Fibroblast of villous mesenchyme (primary cell): ENCODE data around the gene METTL16. TPM values are rescaled to one million over a fixed set of nuclear protein-coding genes. Genes with fewer than 3 reads are reported as not detected.

ENCODE experiments used
- DNase-seq: peaks from one replicate; pipeline ENCODE4 v3.0.0-alpha.2; 2010; ENCODE audit warnings: low read depth
- H3K4me3 ChIP-seq: 2 replicates; pipeline ENCODE4 v1.5.1; 2011; ENCODE audit warnings: low read depth, mild to moderate bottlenecking, low read length
- total RNA-seq: library from RNA; depleted of rRNA; stranded (reverse); fragments of >200 nt; gene quantifications from 2 replicates; pipeline ENCODE4 v1.2.3, GENCODE V29; 2012
- TF ChIP-seq, protein P1 (sequence below): IDR thresholded peaks from 2 replicates; pipeline ENCODE4 v1.5.1; 2012; ENCODE audit warnings: low read depth, mild to moderate bottlenecking, low read length; ENCODE audit not compliant: insufficient read depth

METTL16 gene
- total RNA-seq, 1 donor, result 16.8 TPM

DNA sequence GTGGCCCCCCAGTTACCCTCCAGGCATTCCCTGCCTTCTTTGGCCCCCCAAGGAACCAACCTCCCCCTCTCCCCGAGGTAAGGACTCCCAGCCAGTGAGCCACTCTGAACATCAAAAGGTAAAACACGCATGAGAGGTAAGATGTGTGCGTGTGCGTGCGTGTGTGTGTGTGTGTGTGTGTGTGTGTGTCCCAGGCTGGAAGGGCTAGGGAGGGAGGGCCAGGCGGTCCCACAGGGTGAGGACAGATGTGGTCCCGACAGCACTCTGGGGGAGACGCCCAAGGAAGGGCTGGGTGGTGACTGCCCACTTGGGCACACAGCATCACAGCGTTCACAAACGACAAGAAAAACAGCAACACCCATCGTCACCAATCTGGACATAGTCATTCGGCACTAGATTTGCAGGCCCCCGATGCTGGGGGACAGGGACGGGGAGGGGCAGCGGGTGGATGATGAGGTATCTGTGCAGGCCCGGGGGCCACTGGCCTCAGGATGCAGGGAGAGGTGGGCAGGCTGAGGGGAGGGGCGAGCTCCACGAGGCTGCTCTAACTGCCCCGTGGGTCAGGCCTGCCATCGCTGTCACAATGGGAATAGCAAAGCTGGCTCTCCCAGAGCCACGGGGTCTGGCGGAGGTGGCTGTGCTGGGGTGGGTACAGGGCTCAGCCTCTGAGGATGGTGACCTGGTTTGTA, 127.1 kb downstream of the METTL16 start:
- TF ChIP-seq, protein P1, sequence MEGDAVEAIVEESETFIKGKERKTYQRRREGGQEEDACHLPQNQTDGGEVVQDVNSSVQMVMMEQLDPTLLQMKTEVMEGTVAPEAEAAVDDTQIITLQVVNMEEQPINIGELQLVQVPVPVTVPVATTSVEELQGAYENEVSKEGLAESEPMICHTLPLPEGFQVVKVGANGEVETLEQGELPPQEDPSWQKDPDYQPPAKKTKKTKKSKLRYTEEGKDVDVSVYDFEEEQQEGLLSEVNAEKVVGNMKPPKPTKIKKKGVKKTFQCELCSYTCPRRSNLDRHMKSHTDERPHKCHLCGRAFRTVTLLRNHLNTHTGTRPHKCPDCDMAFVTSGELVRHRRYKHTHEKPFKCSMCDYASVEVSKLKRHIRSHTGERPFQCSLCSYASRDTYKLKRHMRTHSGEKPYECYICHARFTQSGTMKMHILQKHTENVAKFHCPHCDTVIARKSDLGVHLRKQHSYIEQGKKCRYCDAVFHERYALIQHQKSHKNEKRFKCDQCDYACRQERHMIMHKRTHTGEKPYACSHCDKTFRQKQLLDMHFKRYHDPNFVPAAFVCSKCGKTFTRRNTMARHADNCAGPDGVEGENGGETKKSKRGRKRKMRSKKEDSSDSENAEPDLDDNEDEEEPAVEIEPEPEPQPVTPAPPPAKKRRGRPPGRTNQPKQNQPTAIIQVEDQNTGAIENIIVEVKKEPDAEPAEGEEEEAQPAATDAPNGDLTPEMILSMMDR, result no peak
- H3K4me3 ChIP-seq, result no peak overlapping the region
- DNase-seq, result no peak

DNA sequence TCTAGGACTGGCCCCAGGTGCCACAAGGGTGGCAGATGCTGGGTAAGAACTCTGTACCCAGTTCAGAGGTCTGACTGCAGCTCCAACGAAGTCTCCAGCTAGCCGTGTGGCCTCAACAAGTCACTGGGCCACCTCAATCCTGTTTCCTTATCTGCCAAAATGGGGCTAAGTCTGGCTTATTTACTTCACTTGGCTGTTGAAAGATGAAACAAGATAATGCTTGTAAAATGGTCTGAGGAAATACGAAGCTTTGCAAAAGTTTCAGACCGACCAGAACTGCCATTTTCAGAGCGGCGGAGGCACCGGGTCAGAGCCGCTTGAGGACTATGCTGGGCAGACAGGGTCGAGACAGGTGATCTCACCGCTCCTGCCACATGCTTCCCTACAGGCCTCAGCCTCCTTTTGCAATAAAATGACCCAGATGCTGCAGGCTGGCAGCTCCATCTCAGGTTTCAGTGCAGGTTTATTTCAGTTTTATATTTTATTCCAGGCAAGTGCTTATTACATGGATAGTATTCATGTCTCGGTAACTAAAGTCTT, 128.0 kb downstream of the METTL16 start:
- TF ChIP-seq, protein P1, result no peak
- DNase-seq, result peak; percentile 61
- no peak overlapping the region for H3K4me3 ChIP-seq

DNA sequence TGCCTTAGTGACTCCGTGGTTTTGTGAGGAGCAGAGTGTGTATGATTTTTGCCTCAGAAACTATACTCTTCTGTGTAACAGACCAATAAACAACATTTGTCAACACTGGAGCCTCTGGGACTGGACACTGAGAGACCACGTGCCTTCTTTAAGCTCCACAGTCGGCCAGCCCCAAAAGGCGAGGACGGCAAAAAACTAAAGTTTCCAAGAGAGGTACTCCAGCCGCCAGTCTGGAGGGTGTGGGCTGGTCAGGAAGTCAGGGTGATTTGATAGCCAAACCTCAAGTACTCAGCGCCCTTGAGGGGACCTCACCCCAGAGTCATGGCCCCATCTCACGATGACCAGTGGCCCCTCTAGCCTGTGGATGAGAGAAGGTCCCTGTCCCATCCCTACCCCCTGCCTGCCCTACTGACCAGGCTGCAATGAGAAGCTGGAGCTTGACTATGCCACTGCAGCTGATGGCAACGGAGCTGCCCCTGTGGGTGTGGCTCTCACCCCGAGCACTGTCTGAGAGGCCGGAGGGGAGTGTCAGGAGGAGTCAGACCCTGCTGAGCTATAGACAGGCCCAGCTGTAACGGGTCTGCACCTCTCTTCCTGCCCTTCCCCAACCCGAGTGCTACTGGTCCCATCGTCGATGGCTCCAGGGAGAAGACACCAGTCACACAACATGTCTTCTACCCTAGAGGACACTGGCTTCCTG, 130.6 kb downstream of the METTL16 start:
- no peak for DNase-seq

DNA sequence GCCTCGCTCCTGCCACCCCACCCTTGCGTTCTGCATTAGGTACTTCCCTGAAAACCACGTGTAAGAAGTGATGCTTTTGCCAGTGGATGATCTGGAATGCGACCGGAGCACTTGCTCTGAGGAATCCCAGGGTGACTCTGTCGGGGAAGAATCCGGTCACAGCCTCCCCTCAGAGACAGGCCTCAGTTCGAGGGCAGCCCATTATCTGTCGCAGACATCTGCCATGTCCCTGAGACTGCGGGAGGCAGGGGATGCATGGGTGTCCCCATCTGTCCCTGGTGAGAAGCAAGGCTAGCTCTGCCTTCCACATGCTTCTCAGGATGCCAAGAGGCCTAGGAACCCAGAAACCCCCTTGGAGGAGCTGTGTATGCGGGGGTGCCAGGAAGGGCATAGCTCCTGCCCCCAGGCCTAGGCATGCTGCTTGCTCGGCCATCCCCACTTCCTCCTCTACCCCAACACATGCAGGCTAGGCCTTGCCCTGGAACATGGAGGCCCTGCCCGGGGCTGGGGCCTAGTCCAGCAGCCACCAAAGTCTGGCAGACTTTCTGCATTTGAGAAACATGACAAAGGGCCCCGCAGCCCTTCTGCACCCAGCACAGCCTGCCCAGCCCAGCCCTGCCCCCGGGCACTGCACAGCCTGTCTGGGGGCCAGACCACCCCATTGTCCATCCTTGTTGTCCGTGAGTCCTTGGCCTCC, 131.3 kb downstream of the METTL16 start:
- no peak for DNase-seq
- TF ChIP-seq, protein P1, result no peak
- H3K4me3 ChIP-seq, result no peak overlapping the region

More for the DNA sequence above, 130.6 kb downstream of the METTL16 start:
- H3K4me3 ChIP-seq, result no peak overlapping the region
- TF ChIP-seq, protein P1, result no peak

DNA sequence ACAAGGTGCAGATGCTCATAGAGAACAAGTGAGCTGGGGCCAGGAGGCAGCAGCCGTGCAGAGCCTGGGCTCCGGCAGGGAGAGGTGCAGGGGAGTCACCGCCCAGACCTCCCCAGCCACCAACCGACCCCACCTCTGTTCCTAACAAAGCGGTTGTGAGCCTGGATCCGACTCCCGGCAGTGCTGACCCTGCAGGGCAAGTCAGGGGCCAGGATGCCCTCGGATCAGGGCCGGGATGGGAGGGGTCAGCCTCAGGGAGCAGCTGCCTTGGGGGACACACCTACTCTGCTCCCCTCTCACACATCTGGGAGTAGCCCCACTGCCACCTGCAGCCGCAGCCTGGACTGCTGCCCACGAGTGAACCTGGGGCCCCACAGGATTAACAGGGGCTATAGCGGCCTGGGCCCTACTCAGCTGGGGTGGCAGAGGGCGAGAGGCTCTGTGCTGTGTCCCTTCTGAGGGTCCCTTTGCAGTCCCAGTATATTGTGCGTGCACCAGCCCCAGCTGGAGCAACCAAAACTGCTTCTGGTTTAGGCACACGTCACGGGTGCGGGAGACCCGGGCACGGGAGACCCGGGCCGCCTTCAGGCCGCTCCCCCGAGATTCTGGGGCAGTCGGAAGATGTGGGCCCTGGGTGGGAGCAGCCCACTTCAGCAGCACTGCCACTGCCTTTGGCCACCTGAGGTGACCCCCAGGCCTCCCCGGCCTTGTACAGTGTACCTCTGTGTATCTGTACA, 132.0 kb downstream of the METTL16 start:
- no peak overlapping the region for H3K4me3 ChIP-seq
- TF ChIP-seq, protein P1, result no peak
- DNase-seq, result no peak

DNA sequence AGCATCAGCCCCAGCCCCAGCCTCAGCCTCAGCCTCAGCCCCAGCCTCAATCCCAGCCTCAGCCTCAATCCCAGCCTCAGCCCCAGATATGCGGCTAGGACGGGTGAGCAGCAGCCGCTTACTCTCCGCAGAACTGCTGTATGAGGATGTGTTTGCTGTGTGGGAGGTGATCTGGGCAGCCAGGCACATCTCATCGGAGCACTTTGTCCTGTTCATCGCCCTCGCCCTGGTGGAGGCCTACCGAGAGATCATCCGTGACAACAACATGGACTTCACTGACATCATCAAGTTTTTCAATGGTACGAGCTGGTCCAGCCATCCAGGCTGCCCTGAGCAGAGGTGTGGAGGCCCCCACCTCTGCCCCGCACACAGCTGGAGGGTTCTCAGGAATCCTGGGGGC, 132.8 kb downstream of the METTL16 start:
- no peak overlapping the region for H3K4me3 ChIP-seq
- TF ChIP-seq, protein P1, result no peak
- no peak for DNase-seq
